ENCODE measurements around the gene IKBKG. TPM values are rescaled to one million over a fixed set of nuclear protein-coding genes. Genes with fewer than 3 reads are reported as not detected.

IKBKG gene
- total and polyA plus RNA-seq, 2 of the 8 experiments (the other 6 are each of a cell fraction or from before 2014, with no cell fraction given) = 17.5 to 18.1 TPM

- TF ChIP-seq CHD7 (IDR thresholded peaks at IDR 0.05; ENCODE audit: insufficient replicate concordance, low read length) (no peak), SIN3A (conservative IDR thresholded peaks at IDR 0.05 in 1 of 2, IDR thresholded peaks at IDR 0.05 in 1 of 2; ENCODE audit: low read depth in 1 of 2, low read length in 2 of 2) (no peak), YY1 (IDR thresholded peaks at IDR 0.05; ENCODE audit: low read depth, low read length) (no peak), SRF (IDR thresholded peaks at IDR 0.05; ENCODE audit: low read depth, low read length) (no peak), BRCA1 (IDR thresholded peaks at IDR 0.05; ENCODE audit: low read depth, low read length) (no peak), SIX5 (IDR thresholded peaks at IDR 0.05; ENCODE audit: low read depth, low read length) (no peak), KDM4A (IDR thresholded peaks at IDR 0.05; ENCODE audit: low read depth, low read length, severe bottlenecking) (no peak), EGR1 (IDR thresholded peaks at IDR 0.05; ENCODE audit: borderline replicate concordance, low read depth, low read length) (no peak), USF2 (IDR thresholded peaks at IDR 0.05; ENCODE audit: low read length) (no peak)
Measured at GRCh38 chrX:154607370-154607769, 60.0 kb downstream of the IKBKG start (continued).

All from H1 (cell line).